Endothelial cell of umbilical vein (primary cell): Measurements from ENCODE around the gene RSPRY1. TPM values are rescaled to one million over a fixed set of nuclear protein-coding genes. Genes with fewer than 3 reads are reported as not detected.

Experiments
- BruUV-seq: library from RNA; stranded (reverse); fragments of 400-500 nt; replicated peaks from 2 replicates; lab custom pipeline; 2021; lab: Mats Ljungman, UMichigan
- CTCF ChIA-PET: fragments of 300-600, 350-600 bp; sonication (Branson Sonifier 250); formaldehyde crosslinking; loops from one replicate; lab custom pipeline; 2021; ENCODE audit warnings: antibody characterized with exemption, inconsistent platforms; lab: Charles Lee
- POLR2A ChIA-PET: fragments of 300-600, 350-600 bp; sonication (Branson Sonifier 250); formaldehyde crosslinking; loops from one replicate; lab custom pipeline; 2021; ENCODE audit warnings: antibody characterized with exemption, inconsistent platforms; lab: Charles Lee
- DNase-seq: peaks from one replicate; pipeline ENCODE4 v3.0.0-alpha.2; 2011; ENCODE audit warnings: low read depth, low spot score
- FAIRE-seq: peaks from 2 replicates; lab custom pipeline; 2011; peaks lifted over from hg19 to GRCh38; lab: Jason Lieb, UNC
- H2AFZ ChIP-seq: 2 replicates; pipeline ENCODE4 v1.6.0; 2012; ENCODE audit warnings: low read depth, low read length, control low read depth, inconsistent platforms
- H3K27ac ChIP-seq: 2 replicates; pipeline ENCODE4 v1.5.1; 2011; ENCODE audit warnings: low read depth, mild to moderate bottlenecking, control low read depth, low read length, moderate library complexity; ENCODE audit not compliant: insufficient read depth
- H3K27me3 ChIP-seq, 2 experiments: 2 replicates each; pipeline versions ENCODE4 v1.6.0 to v1.6.1; 2011; ENCODE audit warnings: low read length in 2 of 2, mixed read lengths in 1 of 2; ENCODE audit not compliant: control insufficient read depth in 2 of 2, insufficient read depth in 2 of 2
- H3K36me3 ChIP-seq, 2 experiments: 2 replicates in 1 of 2; 3 replicates in 1 of 2; pipeline ENCODE4 v1.5.1; 2011; ENCODE audit warnings: low read length in 2 of 2, mild to moderate bottlenecking in 1 of 2, moderate library complexity in 1 of 2; ENCODE audit not compliant: control insufficient read depth in 2 of 2, insufficient read depth in 2 of 2; ENCODE audit errors: extremely low read depth in 1 of 2
- H3K4me1 ChIP-seq: 3 replicates; pipeline ENCODE4 v1.5.1; 2011; ENCODE audit warnings: mild to moderate bottlenecking, low read length; ENCODE audit not compliant: control insufficient read depth, insufficient read depth; ENCODE audit errors: extremely low read depth
- H3K4me2 ChIP-seq: 2 replicates; pipeline ENCODE4 v1.6.1; 2011; ENCODE audit warnings: low read length, control low read depth, mixed read lengths; ENCODE audit not compliant: insufficient read depth
- H3K4me3 ChIP-seq, 3 experiments: fragments of 200-600 bp in 1 of 3; sonication (generic), shearing (Covaris generic) in 1 of 3; replicated peaks in 1 of 3; 2 replicates each; pipeline ENCODE4 v1.5.1; 2011 to 2016; ENCODE audit warnings: control low read depth in 3 of 3, low read length in 3 of 3, mild to moderate bottlenecking in 2 of 3, inconsistent platforms in 1 of 3, low read depth in 1 of 3, moderate library complexity in 1 of 3; ENCODE audit not compliant: insufficient read depth in 1 of 3
- H3K79me2 ChIP-seq: 2 replicates; pipeline ENCODE4 v1.6.0; 2012; ENCODE audit warnings: low read length, inconsistent platforms; ENCODE audit not compliant: control insufficient read depth, insufficient read depth
- H3K9ac ChIP-seq: replicated peaks from 2 replicates; pipeline ENCODE3; 2011; ENCODE audit warnings: low read length, control low read depth; ENCODE audit not compliant: insufficient read depth; ENCODE audit errors: extremely low read depth
- H3K9me1 ChIP-seq: replicated peaks from 3 replicates; pipeline ENCODE4 v1.6.0; 2011; ENCODE audit warnings: mild to moderate bottlenecking, low read length; ENCODE audit not compliant: control insufficient read depth, insufficient read depth; ENCODE audit errors: extremely low read depth
- H3K9me3 ChIP-seq: replicated peaks from 2 replicates; pipeline ENCODE4 v1.5.1; 2012; ENCODE audit warnings: low read length, inconsistent platforms; ENCODE audit not compliant: control insufficient read depth, insufficient read depth
- H4K20me1 ChIP-seq: replicated peaks from 2 replicates; pipeline ENCODE3; 2011; ENCODE audit warnings: mild to moderate bottlenecking, low read length; ENCODE audit not compliant: control insufficient read depth, insufficient read depth; ENCODE audit errors: extremely low read depth
- CTCF ChIP-seq, 2 donors: IDR thresholded peaks; 1 replicate in 1 of 2; 2 replicates in 1 of 2; pipeline ENCODE4 v1.5.1; 2011; ENCODE audit warnings: low read length in 2 of 2, mild to moderate bottlenecking in 2 of 2, moderate library complexity in 2 of 2, control low read depth in 1 of 2, inconsistent platforms in 1 of 2, low read depth in 1 of 2; ENCODE audit not compliant: insufficient read depth in 1 of 2; ENCODE audit errors: extremely low read depth in 1 of 2
- EZH2 ChIP-seq: IDR thresholded peaks from 2 replicates; pipeline ENCODE4 v1.6.1; 2012; ENCODE audit warnings: borderline replicate concordance, low read depth, mild to moderate bottlenecking, moderate library complexity, low read length, inconsistent platforms; ENCODE audit not compliant: severe bottlenecking
- FOS ChIP-seq: IDR thresholded peaks from 2 replicates; pipeline ENCODE4 v1.6.1; 2011; ENCODE audit warnings: mild to moderate bottlenecking, low read length, moderate library complexity, borderline replicate concordance; ENCODE audit not compliant: insufficient read depth
- GATA2 ChIP-seq: IDR thresholded peaks from 2 replicates; pipeline ENCODE4 v1.7.0; 2011; ENCODE audit warnings: low read depth, mild to moderate bottlenecking, moderate library complexity, mixed read lengths, low read length; ENCODE audit not compliant: insufficient read length, insufficient read depth
- JUN ChIP-seq: IDR thresholded peaks from 2 replicates; pipeline ENCODE4 v1.6.1; 2011; ENCODE audit warnings: borderline replicate concordance, low read depth; ENCODE audit not compliant: insufficient read length, insufficient read depth
- MAX ChIP-seq: IDR thresholded peaks from 2 replicates; pipeline ENCODE4 v1.6.1; 2011; ENCODE audit not compliant: insufficient read depth, insufficient read length
- MYC ChIP-seq: IDR thresholded peaks from one replicate; pipeline ENCODE4 v1.6.1; 2011; ENCODE audit warnings: mild to moderate bottlenecking, low read depth, low read length
- POLR2A ChIP-seq: IDR thresholded peaks from 2 replicates; pipeline ENCODE4 v1.6.1; 2012; ENCODE audit warnings: low read depth, mild to moderate bottlenecking, control low read depth, low read length
- POLR2AphosphoS5 ChIP-seq: IDR thresholded peaks from 2 replicates; pipeline ENCODE4 v1.6.1; 2012; ENCODE audit warnings: low read depth, mild to moderate bottlenecking, control low read depth, low read length, moderate library complexity; ENCODE audit not compliant: insufficient read depth
- dilution Hi-C: fragments of 300-500 bp; cut with MboI; formaldehyde crosslinking; loops from one replicate; pipeline ENCODE4 v1.15.0; 2019; ENCODE audit warnings: low sequenced_read_pairs; ENCODE audit not compliant: extremely low pct_ligation_motif_present
- intact Hi-C: fragments of 100-400 bp; cut with micrococcal nuclease; formaldehyde crosslinking; loops from one replicate; pipeline ENCODE4 v1.10.0; 2022
- polyA plus RNA-seq, 4 experiments: library from polyadenylated mRNA; depleted of rRNA in 3 of 4; stranded (reverse) in 3 of 4; unstranded in 1 of 4; fragments of >200 nt; gene quantifications; 2 replicates each; pipeline versions ENCODE4 v1.2.1 to v1.2.3, GENCODE V29; 2011 to 2012; ENCODE audit warnings: missing spikeins in 1 of 4
- total RNA-seq: library from RNA; stranded (reverse); gene quantifications from 2 replicates; pipeline ENCODE4 v1.2.3, GENCODE V29; 2021

RSPRY1 gene
- total and polyA plus RNA-seq, 2 donors (not counting 3 experiments of a cell fraction or from before 2014, with no cell fraction given) = 28.5 to 55.1 TPM

GRCh38 chr16:57172721-57173290 is 13.3 kb upstream of the RSPRY1 start:
- TF ChIP-seq POLR2A (no peak), MYC (no peak), JUN (no peak), EZH2 (no peak), FOS (no peak), MAX (no peak), GATA2 (no peak), CTCF (IDR thresholded peaks at IDR 0.05; ENCODE audit: extremely low read depth in 1 of 2, insufficient read depth in 1 of 2, low read depth in 1 of 2, low read length in 2 of 2) (no peak), POLR2AphosphoS5 (no peak)
- H4K20me1 ChIP-seq = peaks cover 2% of the 10 kb centered on the region
- no TSS peak for BruUV-seq
- no peak for FAIRE-seq
- no peak overlapping the region for H3K9ac ChIP-seq
- H2AFZ ChIP-seq = no peak overlapping the region
- no peak overlapping the region for H3K4me2 ChIP-seq
- H3K4me1 ChIP-seq = no peaks in the 10 kb centered on the region
- H3K4me3 ChIP-seq = no peak overlapping the region
- DNase-seq = no peak
- H3K9me3 ChIP-seq = no peaks in the 10 kb centered on the region
- ChIA-PET CTCF (interaction anchor here (1.0 to 1.2 kb wide), 2 partner anchors 81 to 88 kb away, joined by 3 to 4 read pairs; partner anchors contain the start of gene CPNE2), POLR2A (no interaction called here)
- H3K79me2 ChIP-seq = no peaks in the 10 kb centered on the region
- intact Hi-C loops (no loop called here), dilution Hi-C loops (no loop called here)
- no peaks in the 10 kb centered on the region for H3K27me3 ChIP-seq
- H3K36me3 ChIP-seq = peaks cover 4 to 11% of the 10 kb centered on the region in 2 experiments
- H3K27ac ChIP-seq = no peak overlapping the region
- H3K9me1 ChIP-seq = no peaks in the 10 kb centered on the region
